HG03460 (cell line): ENCODE measurements around the gene APOA5.
"Not testable (repeated sequence)": the region's sequence is repeated elsewhere in the genome, so short reads cannot be mapped to it uniquely, and the experiment has no call there.

ENCODE experiments used
- ATAC-seq: cut with Tn5 transposase; IDR thresholded peaks from one replicate; pipeline ENCODE4 v1.9.1; 2021; ENCODE audit not compliant: unreplicated experiment

The APOA5 gene

DNA sequence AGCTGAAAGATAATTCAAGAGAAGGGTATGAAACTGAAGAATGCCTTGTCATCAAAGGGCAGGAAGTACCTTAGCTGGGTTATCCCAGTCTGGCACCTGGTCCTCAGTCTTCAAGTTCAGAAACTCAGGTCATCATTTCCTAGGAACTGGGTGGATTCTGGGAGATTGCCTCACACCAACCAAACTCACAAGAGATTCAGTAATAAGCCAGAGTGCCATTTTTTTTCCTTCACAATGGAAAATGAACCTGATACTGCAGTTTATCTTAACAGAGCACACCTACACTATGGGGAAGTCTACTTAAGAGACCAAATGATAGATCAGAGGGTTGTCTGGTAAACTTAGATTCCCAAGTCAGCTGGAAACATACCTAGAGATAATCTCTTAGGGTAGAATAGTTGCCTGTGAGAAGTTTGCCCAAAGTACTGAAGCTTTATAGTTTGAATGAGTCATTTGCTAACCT lies 15.1 kb downstream of the APOA5 start:
- ATAC-seq = no peak

DNA sequence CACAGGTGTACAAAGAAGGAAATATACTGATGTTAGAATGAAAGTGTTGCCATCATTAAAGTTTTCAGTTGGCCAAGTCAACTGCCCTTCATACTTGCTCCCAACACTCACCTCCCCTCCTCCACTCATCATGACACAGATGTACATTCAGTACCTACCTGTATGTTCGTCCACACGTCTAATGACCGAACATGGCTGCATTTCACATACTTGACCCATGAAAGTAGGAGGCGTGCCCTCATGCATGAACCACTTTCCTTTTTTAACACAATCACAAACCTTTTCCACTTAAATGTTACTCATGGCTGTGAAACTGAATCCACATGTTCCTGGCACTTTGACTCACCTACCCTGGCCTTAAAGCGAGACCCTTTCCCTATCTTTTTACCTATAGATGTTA lies 15.7 kb downstream of the APOA5 start:
- no peak for ATAC-seq

DNA sequence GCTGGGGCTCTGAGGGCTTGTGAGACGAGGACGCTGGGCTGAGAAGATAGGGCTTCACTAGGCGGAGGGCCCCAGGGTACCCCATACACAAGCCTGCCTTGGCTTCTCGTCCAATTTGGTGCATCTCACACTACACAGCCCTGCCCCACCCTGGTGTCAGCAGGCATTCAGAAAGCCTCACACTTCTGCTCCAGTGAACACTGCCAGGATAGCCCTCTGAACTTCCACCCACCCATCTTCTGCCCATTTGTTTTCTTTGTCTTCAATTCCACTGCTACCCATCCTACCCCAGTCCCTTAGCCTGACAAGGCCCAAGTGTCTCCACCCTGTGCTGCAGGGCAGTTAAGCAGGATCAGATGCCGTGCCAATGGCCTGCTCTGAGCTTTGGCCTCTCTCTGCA lies 17.0 kb downstream of the APOA5 start:
- no peak for ATAC-seq

DNA sequence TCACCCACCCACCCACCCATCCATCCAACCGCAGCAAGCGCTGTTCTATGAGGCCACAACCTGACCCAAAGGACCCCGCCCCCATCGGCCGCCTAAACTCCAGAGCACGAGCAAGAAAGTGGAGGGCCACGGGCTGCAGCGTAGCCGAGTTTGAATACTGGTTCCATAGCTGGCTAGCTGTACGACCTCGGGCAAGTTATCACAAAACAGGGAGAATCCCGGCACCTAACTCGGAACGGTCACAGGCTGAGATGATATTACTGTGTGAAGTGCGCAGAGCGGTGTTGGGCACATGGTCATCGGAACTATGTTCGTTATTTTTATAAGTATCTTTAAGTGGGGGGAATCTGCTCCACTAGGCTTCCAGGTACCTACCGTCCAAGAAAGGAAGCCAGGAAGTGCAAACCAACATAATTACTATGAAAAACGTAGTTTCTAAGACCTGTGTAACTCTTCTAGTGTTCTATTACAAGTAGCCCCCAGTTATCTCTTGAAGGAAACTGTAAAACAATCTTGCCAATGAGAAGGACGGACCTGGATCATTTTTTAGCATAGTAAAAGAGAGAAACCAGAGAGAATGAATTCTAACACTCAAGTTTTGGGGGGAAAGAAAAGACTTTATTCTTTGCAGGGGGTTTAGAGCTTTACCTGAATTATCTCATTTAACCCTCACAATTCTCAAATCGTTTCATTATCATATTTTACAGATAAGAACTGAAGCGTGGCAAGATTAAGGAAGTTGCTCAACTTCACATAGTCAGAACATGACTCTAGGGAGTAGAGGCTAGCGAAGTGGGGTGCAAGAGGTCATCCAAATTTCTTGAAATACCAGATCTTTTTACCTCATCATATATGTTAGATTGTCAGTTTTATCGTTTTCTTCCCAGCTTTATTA lies 18.2 kb downstream of the APOA5 start:
- peak; percentile 35 for ATAC-seq

DNA sequence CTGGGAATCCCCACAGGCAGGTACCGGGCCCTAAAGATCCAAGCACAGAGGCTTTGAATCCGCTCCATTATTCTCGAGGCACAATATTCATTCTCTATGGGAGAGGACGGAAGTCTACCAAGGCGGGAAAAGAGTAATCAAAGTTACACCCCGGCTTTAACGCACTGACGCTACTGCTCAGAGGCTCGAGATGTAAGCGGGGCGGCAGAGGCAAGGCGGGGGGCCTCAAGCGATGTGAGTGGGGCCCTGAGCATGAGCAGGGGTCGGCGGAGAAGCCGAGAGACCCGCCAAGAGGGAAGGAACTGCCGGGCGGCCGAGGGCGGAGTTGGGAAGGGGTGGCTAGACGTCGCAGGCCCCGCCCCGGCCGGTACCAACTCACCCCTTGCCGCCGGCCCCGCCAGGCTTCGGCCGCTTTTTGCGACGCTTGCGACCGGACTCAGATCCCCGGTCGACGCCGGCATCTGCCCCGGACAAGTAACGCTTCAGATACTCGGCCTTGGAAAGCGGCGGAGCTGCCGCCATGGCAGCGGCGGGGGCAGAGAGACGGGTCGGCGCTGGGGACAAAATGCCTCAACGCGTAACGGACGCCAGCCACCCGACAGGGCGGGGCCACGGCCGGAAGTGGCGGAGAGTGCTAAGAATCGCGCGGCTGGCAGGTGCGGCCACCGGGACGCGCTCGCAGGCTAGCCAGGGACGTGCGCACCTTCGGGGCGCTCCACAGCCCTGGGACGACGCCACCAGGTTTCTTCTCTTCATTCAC lies 19.1 kb downstream of the APOA5 start, which contains the start of gene BUD13:
TSS of gene BUD13 (minus strand) at position 545 of the 760 bp plus-strand sequence. CDS start at position 522, 23 bp downstream.
- ATAC-seq = peak; percentile 81

DNA sequence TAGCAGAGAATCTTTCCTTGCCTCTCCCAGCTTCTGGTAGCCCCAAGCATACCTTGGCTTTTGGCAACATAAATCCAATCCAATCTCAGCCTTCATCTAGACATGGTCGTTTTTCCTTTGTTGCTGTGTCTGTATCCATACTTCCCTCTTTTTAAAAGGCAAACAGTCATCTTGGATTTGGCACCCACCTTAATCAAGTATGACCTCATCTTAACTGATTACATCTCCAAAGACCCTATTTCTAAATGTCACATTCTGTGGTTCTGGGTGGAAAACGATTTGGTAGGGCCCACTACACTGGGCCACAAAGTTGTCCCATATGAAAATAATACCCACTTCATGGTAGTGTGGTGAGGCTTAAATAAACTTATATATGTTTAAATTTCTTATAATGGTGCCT lies 19.7 kb downstream of the APOA5 start:
- no peak for ATAC-seq

DNA sequence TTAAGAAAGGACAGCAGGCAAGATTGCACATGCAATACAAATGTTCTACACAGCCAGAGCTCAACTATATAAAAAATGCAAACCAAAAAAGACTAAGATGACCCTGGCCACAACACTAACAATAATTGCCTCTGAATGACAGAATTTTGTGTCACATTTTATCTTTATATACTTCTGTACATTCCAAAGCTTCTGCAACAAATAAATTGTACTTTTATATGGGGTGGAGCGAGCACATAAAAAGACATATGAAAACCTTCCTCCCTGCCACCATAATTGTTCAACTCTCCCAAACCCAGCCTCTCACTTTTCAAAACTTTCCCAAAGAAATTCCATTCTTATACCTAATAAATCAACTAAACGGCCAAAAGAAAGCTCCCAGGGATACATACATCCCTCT lies 29.5 kb downstream of the APOA5 start:
- no peak for ATAC-seq

DNA sequence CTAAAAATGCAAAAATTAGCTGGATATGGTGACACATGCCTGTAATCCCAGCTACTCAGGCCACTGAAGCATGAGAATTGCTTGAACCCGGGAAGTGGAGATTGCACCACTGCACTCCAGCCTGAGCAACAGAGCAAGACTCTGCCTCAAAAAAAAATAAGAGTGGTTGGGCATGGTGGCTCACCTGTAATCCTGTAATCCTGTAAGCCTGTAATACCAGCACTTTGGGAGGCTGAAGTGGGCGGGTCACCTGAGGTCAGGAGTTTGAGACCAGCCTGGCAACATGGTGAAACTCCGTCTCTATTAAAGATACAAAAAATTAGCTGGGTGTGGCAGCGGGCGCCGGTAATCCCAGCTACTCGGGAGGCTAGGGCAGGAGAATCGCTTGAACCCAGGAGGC lies 35.6 kb downstream of the APOA5 start:
- not testable (repeated sequence) for ATAC-seq

DNA sequence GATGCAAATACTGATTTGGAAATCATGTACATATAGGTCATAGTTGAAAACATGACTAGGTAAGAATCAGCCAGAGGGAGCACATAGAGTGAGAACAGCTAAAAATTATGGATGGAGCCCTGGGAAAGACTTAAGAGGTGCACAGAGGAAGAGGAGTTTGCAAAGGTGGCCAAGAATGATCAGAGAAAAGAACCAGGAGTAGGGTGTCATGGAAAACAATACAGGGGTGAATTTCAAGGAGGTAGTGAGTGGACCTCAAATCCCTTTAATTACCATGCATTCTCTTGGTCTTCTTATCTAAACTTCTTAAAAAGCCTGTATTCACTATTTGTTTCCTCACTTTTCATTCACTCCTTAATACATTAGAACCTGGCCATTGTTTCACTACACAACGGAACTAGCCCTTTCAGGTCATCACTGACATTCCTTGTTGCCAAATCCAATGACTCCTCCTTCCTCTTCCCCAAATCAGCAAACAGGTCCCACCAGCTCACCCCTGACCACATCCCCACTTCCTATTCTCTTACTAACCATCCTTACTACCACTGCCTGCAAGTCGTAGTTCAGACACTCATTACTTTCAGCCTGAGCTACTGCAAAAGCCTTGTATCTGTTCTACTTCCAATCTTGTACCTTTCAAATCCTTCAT lies 41.5 kb downstream of the APOA5 start:
- no peak for ATAC-seq

DNA sequence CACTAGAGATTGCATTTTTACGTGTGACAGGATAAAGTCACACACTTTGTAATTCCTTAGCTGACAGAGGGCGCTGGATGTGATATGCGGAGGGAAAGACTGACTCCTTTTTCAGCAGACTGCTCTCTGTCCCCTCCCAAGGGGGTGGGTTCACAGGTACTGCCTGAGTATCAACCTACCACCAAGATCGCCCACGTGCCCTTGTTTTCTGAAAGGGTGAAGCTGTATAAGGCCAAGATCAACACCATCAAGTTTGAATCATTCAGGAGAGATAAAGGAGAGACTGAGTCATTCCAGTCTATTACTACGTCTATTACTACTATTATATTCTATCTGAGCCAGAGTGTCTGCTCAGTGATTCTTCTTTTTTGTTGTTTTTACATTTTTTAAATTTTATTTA lies 49.6 kb downstream of the APOA5 start:
- ATAC-seq = no peak

DNA sequence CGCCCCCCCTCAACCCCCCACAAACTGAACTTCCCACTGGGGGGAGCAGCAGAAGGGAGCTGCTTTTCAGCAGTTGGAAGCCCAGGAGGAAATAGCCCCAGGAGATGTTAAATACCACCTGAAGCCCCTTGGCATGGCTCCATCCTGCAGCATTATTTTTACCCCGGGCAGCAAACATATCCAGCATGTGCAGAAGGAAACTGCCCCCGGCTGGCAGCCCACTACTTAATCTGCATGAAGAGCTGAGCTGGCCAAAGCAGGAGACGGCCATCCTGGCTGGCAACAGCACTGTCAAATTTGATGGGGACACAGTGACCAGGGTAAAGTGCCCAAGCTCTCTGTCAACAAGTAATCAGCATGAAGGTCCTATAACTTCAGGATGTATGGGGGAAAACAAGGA lies 50.9 kb downstream of the APOA5 start:
- no peak for ATAC-seq
